Sciatic nerve (tissue), 2 donors: ENCODE data around the gene NID1. TPM values are rescaled to one million over a fixed set of nuclear protein-coding genes. Genes with fewer than 3 reads are reported as not detected.
A peak's percentile ranks its signal among the peaks of the same experiment; 100 is the strongest.
"Not testable (repeated sequence)": the region's sequence is repeated elsewhere in the genome, so short reads cannot be mapped to it uniquely, and the experiment has no call there.

ENCODE experiments used
- ATAC-seq: fragments of 200-7000 bp; cut with Tn5 transposase; one replicate; pipeline ENCODE4 v1.9.1; 2020; ENCODE audit warnings: mild to moderate bottlenecking, moderate library complexity
- DNase-seq: peaks from one replicate; pipeline ENCODE4 v3.0.0-alpha.2; 2020; ENCODE audit warnings: low spot score
- intact Hi-C: fragments of 100-400 bp; cut with DNase I; formaldehyde crosslinking; loops from one replicate; pipeline ENCODE4 v1.14.2; 2022
- total RNA-seq: library from RNA; stranded (reverse); fragmentation: NEBNext Ultra II Directional; extraction: Animal tissue kit (Norgen Biotek cat#: 25700); gene quantifications from one replicate; pipeline ENCODE4 v1.2.1, GENCODE V29; 2021
- donor health status: DM: no; HTN: no; CAD: no.
- donor health status: DM: no; HTN: no; CAD: no.

NID1 gene
- total RNA-seq, 1 donor from 2014 or later, result 87.6 TPM

- DNase-seq, result no peak
- intact Hi-C loops, result no loop called here
- peak; percentile 83 for ATAC-seq
Measured at GRCh38 chr1:236099355-236099974, 34.6 kb upstream of the NID1 start.

DNA sequence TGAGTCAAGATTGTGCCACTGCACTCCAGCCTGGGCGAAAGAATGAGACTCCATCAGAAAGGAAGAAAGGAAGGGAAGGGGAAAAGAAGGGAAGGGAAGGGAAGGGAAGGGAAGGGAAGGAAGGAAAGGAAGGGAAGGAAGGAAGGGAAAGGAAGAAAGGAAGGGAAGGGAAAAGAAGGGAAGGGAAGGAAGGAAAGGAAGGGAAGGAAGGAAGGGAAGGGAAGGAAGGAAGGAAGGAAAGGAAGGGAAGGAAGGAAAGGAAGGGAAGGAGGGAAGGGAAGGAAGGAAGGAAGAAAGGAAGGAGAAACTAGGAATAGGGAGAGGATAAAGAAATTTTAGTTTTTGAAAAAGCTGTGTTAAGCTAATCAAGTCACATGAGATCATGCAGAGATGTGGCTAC lies 33.4 kb upstream of the NID1 start:
- intact Hi-C loops, result no loop called here
- ATAC-seq, result no peak
- no peak for DNase-seq

DNA sequence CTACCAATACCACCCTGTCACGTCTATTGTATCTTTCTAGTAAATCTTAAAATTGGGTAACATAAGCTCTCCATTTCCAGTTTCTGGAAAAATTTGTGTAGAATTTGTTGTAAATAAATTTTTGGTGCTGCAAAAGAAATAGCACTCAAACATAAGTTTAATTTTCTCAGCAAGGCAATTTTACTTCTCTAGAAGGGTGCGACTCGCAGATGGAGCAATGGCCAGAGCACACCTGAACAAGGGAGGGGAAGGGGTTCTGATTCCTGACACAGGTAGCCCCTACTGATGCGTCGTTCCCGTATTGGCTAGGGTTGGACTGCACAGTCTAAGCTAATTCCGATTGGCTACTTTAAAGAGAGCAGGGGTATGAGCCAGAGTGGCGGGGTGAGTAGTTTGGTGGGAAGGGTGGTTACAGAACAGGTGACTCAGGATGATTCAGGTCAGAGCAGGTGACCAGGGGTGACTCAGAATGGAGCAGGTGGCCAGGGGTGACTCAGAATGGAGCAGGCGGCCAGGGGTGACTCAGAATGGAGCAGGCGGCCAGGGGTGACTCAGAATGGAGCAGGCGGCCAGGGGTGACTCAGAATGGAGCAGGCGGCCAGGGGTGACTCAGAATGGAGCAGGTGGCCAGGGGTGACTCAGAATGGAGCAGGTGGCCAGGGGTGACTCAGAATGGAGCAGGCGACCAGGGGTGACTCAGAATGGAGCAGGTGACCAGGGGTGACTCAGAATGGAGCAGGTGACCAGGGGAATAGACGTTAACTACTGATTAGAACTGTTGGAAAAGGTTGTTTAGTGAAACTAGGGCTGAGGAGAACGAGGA lies 32.0 kb upstream of the NID1 start:
- peak; percentile 91 for DNase-seq
- ATAC-seq, intact Hi-C loops: not testable (repeated sequence)

GRCh38 chr1:236095705-236096520 lies 31.0 kb upstream of the NID1 start:
- ATAC-seq (no peak), DNase-seq (no peak)
- intact Hi-C loops, result no loop called here

DNA sequence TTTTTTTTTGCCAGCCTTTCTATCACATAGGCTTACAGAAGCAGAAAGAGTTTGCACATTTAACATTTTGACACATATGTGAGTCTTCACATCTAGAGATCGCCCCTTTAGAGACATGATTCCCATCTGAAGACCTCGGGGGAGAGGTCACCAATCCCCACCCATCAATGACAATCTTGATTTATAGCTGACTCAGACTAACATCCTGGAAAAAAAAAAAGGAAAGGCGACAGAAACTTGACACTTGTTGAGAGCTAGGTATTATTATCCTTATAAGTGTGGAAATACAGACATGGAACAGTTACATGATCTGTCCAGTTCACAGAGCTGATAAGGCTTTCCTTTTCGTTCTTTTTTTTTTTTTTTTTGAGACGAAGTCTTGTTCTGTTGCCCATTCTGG lies 28.0 kb upstream of the NID1 start:
- no peak for DNase-seq
- intact Hi-C loops, result no loop called here

GRCh38 chr1:236091933-236092318 lies 27.0 kb upstream of the NID1 start:
- no peak for ATAC-seq
- no peak for DNase-seq
- intact Hi-C loops, result no loop called here

More for the DNA sequence above, 28.0 kb upstream of the NID1 start:
- ATAC-seq, result no peak

DNA sequence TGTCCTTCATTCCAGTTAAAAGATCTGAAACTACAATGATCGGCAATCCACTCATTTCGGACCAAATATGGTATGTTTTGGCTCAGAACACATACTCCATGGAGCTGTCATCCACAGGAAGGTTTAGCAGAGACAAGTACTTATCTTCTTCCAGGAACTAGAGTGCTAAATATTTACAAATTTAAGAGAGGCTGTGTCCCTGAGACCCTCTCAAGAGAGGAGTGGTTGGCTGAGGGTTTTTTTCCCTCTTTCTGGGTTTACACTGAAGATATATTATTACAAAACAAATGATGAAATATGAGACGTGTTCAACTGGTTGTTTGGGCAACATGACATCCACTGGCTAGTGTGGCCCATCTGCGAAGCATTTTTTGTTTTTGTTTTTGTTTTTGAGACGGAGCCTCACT lies 25.9 kb upstream of the NID1 start:
- DNase-seq, result no peak
- intact Hi-C loops, result no loop called here
- ATAC-seq, result no peak

GRCh38 chr1:236089046-236089773 lies 24.3 kb upstream of the NID1 start:
- intact Hi-C loops, result no loop called here
- peak; percentile 15 for DNase-seq
- ATAC-seq, result no peak

GRCh38 chr1:236086537-236086936 lies 21.6 kb upstream of the NID1 start:
- no peak for ATAC-seq
- intact Hi-C loops, result no loop called here
- DNase-seq, result peak; percentile 18

GRCh38 chr1:236085545-236086159 lies 20.8 kb upstream of the NID1 start:
- ATAC-seq (no peak), DNase-seq (no peak)
- intact Hi-C loops, result no loop called here

DNA sequence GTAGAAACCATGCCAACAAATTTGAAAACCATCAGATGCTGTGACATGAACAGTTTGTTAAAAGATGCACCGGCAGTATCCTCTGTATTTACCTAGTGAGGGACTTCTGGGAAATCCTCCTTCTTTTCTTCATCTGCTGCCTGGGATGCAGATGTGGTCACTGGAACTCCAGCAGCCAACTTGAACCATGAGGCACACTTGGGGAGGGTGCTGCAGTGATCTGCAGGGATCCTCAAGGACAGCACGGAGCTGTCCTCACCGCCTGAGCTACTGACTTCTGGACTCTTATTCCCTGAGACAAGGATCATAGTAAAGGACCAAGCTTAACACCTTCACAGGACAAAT lies 19.5 kb upstream of the NID1 start:
- intact Hi-C loops, result no loop called here
- DNase-seq (peak; percentile 9), ATAC-seq (no peak)

GRCh38 chr1:236083650-236084385 lies 18.9 kb upstream of the NID1 start:
- ATAC-seq (peak; percentile 50), DNase-seq (no peak)
- intact Hi-C loops, result no loop called here

- intact Hi-C loops, result no loop called here
- no peak for DNase-seq
- no peak for ATAC-seq
Measured at GRCh38 chr1:236082526-236082925, 17.6 kb upstream of the NID1 start.

DNA sequence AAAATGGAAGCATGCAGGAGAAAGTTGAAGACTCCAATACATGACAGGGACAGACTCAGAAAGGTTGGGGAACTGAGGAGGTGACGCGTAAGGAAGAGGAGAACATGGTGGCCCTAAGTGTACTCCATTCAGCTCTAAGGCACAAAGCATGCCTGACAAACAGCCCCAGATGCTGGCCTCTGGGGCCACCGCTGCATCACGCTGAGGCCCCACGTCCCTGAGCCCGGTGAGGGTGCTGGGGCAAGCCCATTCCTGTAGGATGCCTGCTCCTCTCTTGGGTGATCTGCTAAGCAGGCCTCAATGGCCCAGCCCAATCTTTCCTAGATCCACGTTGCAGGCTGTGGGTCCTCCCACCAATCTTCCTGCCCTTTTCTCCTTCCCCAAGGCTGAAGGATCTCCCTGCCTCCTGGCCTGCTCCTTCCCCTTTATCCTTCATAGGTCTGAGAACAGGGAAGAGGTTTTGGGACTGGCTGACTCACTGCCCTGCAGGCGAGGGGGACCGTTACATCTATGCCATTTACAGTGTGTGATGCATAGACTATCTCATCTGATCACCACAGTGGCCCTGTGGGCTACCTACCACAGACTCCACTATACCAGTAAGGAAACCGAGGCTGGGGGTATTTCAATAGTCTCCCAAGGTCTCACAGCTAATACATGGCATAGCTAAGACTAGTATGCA lies 16.8 kb upstream of the NID1 start:
- intact Hi-C loops, result no loop called here
- no peak for DNase-seq
- ATAC-seq, result no peak

GRCh38 chr1:236079703-236080102 lies 14.8 kb upstream of the NID1 start:
- ATAC-seq (no peak), DNase-seq (no peak)
- intact Hi-C loops, result no loop called here

GRCh38 chr1:236078993-236079392 lies 14.1 kb upstream of the NID1 start:
- no peak for DNase-seq
- intact Hi-C loops, result no loop called here

DNA sequence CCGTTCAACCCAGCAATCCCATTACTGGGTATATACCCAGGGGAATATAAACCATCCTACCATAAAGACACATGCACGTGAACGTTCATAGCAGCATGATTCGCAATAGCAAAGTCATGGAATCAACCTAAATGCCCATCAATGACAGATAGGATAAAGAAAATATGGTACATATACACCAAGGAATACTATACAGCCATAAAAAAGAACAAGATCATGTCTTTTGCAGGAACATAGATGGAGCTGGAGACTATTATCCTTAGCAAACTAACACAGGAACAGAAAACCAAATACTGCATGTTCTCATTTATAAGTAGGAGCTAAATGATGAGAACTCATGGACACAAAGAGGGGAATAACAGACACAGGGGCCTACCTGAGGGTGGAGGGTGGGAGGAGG lies 13.2 kb upstream of the NID1 start:
- intact Hi-C loops, DNase-seq, ATAC-seq: not testable (repeated sequence)

More at GRCh38 chr1:236078993-236079392, 14.1 kb upstream of the NID1 start:
- no peak for ATAC-seq

DNA sequence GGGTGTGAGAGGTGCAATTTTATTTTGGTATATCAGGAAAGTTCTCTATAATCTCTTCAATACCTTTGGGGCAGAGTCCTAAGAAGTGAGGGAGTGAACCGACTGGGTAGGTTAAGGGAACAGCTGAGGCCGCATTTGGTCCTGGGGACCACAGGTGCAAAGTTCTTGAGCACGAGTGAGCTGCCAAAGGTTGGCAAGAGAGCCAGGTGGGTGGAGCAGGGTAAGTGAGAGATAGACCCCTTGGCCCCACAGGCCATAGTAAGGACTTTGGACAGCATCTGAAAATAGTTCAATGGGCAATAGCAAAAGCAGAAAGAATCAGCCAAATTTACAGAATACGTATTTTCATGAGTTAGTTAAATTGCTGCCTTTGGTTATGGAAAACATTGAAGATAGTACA lies 11.0 kb upstream of the NID1 start:
- ATAC-seq (no peak), DNase-seq (no peak)
- intact Hi-C loops, result no loop called here
